IPS-15b (cell line): Measurements from ENCODE around the gene ERG28.

Experiments
- H3K27me3 ChIP-seq: one replicate; pipeline ENCODE4 v1.6.1; 2013; ENCODE audit warnings: low read length; ENCODE audit not compliant: control insufficient read depth, insufficient read depth
- H3K36me3 ChIP-seq: one replicate; pipeline ENCODE4 v1.6.1; 2013; ENCODE audit warnings: low read length; ENCODE audit not compliant: control insufficient read depth, insufficient read depth
- H3K4me1 ChIP-seq: one replicate; pipeline ENCODE4 v1.6.1; 2013; ENCODE audit warnings: mild to moderate bottlenecking, low read length; ENCODE audit not compliant: control insufficient read depth, insufficient read depth
- H3K4me3 ChIP-seq: one replicate; pipeline ENCODE4 v1.5.1; 2013; ENCODE audit warnings: low read depth, low read length
- H3K9ac ChIP-seq: one replicate; pipeline ENCODE4 v1.6.1; 2013; ENCODE audit warnings: low read depth, mild to moderate bottlenecking, low read length
- H3K9me3 ChIP-seq: one replicate; pipeline ENCODE4 v1.6.1; 2013; ENCODE audit warnings: mild to moderate bottlenecking, low read length; ENCODE audit not compliant: control insufficient read depth, insufficient read depth

Gene ERG28

DNA sequence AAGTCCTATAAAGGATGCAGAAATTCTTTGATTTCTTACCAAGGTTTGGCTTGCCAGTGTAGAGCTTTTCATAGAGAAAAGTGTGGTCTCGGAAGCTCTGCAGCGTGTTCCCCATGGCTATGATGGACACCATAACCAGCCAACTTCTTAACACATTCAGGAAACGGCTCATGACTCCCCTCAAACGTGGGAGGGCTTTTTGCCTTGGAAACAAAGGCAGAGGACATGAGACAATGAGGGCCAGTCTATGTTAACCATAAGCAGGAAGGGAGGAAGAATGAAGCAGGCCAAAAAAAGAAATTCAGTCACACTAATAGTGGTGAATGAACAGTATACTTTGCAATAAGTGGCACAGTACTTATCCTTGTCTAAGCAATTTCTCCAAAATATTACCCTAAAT is 3.3 kb downstream of the ERG28 start:
- H3K4me3 ChIP-seq: no peak overlapping the region
- no peaks in the 10 kb centered on the region for H3K27me3 ChIP-seq
- no peaks in the 10 kb centered on the region for H3K9me3 ChIP-seq
- H3K4me1 ChIP-seq: no peaks in the 10 kb centered on the region
- no peak overlapping the region for H3K9ac ChIP-seq
- no peaks in the 10 kb centered on the region for H3K36me3 ChIP-seq

DNA sequence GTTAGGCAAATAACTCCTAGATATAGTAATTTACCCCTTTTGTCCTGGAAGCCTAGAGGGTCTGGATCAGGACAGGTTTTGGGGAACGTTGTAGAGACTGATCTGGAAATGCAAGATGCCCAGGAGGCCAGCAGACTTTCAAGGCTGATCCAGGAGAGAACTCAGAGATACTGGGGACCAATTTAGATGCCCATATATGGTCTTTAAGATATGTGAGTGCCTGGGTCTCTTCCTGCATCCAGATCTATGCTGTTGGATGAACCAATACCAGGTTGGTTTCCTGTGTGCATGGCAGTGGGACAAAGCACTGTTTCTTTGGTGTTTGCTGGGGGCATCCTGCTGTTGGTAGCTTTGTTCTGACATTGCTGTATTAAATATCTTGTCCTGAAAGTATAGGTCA is 5.4 kb downstream of the ERG28 start:
- Histone ChIP-seq H3K4me1 (no peaks in the 10 kb centered on the region), H3K4me3 (no peak overlapping the region), H3K9me3 (no peaks in the 10 kb centered on the region), H3K9ac (no peak overlapping the region), H3K36me3 (peaks cover 17% of the 10 kb centered on the region), H3K27me3 (no peaks in the 10 kb centered on the region)

DNA sequence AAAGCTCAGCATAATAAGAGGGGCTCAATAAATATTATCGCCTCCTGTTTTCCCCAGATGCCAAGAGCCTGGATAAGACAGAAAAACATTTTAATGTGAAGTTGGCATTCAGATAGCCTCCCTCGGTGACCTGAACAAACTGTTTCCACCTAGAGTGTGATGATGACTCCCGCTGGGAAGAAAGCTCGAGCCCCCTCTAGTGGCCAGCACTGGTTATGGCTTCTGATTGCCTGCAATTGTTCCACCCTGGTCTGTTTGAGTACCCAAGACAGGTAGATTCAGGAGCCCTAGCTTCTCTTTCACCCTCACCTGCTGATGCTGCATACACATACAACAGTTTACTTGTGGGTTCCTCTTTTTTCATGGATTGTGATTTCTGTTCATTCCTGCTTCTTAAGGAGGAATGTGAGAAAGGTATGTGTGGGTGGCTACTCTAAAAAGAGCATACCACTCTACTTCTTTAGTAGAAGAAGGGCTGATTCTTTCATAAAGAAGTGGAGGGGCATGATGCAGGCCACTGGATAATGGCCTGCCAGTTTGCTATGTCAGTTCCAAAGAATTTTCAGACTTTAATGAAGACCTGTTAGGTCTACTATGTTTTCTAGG is 6.4 kb downstream of the ERG28 start:
- no peaks in the 10 kb centered on the region for H3K4me1 ChIP-seq
- no peak overlapping the region for H3K9ac ChIP-seq
- peaks cover 23% of the 10 kb centered on the region for H3K36me3 ChIP-seq
- no peaks in the 10 kb centered on the region for H3K27me3 ChIP-seq
- no peak overlapping the region for H3K4me3 ChIP-seq
- H3K9me3 ChIP-seq: no peaks in the 10 kb centered on the region

DNA sequence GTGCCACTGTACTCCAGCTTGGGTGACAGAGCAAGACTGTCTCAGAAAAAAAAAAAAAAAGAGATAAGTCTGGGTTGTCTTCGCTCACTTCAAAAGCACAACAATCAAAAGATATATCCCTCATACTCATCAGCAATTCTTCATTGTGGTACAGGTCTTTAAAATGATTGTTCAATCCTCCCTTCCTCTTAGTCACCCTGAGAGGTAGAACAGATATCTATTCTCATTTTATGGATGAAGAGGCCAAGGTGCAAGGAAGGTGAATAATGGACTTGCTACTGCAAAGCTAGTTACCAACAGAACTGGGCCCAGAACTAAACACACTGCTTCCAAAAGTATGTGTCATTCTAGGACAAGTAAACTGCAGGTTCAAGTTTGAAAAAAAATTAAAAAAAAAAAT is 7.1 kb downstream of the ERG28 start:
- no peak overlapping the region for H3K9ac ChIP-seq
- peaks cover 23% of the 10 kb centered on the region for H3K36me3 ChIP-seq
- no peaks in the 10 kb centered on the region for H3K9me3 ChIP-seq
- no peaks in the 10 kb centered on the region for H3K4me1 ChIP-seq
- no peak overlapping the region for H3K4me3 ChIP-seq
- no peaks in the 10 kb centered on the region for H3K27me3 ChIP-seq

DNA sequence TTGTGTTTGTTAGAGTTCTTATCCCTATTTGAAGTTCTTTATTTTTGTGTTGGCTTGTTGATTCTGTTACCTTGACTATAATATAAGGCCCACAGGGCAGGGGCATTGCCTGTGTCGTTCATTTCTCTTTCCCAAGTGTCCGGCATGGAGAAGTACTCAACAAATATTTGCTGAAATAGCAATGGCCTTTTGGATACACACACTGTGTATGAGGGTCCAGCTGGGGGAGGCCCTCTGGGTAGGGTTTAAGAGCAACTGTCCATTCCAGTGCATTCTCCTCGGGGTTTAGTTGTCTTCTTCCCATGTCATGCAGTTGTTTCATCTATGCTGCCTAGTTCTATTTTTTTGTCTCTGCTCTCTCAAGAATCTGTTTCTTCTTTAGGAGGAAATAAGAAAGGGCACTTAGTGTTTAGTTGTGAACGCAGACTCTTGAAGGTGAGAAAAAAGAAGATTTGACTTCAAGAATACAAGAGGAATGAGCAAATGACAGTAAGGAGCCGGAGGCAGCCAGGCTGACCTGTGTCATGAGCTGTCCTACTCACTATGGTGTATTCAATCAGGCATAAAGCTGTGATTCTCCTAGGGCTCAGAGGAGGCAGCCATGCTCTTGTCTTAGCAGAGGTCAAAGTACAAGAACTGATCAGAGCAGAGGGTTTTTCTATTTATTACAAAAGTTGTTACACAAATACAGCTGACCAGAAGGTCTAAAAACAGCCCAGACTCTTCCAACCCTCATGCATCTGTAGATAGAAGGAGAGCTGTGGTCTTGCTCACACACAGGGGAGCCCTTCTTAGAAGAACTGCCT is 10.2 kb downstream of the ERG28 start:
- Histone ChIP-seq H3K9me3 (no peaks in the 10 kb centered on the region), H3K4me1 (no peaks in the 10 kb centered on the region), H3K27me3 (no peaks in the 10 kb centered on the region), H3K36me3 (peaks cover 26% of the 10 kb centered on the region), H3K4me3 (no peak overlapping the region), H3K9ac (no peak overlapping the region)

DNA sequence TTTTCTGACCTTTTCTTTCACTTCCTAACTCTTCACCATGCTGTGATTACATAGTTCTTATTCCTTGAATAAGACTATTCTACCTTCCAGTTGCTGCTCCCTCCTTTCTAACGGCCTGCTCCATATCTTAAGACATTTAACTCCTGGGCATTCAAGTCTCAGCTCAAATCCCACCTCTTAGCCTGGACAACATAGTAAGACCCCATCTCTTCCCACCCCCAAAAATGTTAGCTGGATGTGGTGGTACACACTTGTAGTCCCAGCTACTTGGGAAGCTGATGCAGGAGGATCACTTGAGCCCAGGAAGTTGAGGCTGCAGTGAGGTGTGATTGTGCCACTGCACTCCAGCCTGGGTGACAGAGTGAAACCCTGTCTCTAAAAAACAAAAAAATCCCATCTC is 10.9 kb downstream of the ERG28 start:
- peaks cover 26% of the 10 kb centered on the region for H3K36me3 ChIP-seq
- no peaks in the 10 kb centered on the region for H3K4me1 ChIP-seq
- no peak overlapping the region for H3K4me3 ChIP-seq
- no peaks in the 10 kb centered on the region for H3K9me3 ChIP-seq
- no peak overlapping the region for H3K9ac ChIP-seq
- no peaks in the 10 kb centered on the region for H3K27me3 ChIP-seq

DNA sequence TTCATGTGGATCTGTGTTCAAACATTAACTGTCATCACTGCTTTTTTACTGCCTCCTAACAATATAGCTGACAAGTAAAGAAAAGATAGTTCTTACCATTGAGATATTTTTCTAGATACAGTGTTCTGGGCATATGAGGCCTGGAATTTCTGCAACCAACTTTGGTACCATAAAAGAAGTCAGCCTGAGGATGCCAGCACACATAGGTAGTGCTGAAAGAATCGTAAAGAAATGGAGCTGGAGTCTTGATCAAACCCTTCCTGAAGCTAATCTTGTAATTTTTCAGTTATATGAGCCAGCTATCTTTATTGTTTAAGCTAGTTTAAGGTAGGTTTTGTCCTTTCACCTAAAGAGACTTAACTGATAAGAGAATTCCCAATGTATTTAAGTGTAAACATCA is 11.3 kb downstream of the ERG28 start:
- no peak overlapping the region for H3K4me3 ChIP-seq
- H3K36me3 ChIP-seq: peaks cover 26% of the 10 kb centered on the region
- no peaks in the 10 kb centered on the region for H3K27me3 ChIP-seq
- H3K4me1 ChIP-seq: no peaks in the 10 kb centered on the region
- no peak overlapping the region for H3K9ac ChIP-seq
- H3K9me3 ChIP-seq: no peaks in the 10 kb centered on the region

DNA sequence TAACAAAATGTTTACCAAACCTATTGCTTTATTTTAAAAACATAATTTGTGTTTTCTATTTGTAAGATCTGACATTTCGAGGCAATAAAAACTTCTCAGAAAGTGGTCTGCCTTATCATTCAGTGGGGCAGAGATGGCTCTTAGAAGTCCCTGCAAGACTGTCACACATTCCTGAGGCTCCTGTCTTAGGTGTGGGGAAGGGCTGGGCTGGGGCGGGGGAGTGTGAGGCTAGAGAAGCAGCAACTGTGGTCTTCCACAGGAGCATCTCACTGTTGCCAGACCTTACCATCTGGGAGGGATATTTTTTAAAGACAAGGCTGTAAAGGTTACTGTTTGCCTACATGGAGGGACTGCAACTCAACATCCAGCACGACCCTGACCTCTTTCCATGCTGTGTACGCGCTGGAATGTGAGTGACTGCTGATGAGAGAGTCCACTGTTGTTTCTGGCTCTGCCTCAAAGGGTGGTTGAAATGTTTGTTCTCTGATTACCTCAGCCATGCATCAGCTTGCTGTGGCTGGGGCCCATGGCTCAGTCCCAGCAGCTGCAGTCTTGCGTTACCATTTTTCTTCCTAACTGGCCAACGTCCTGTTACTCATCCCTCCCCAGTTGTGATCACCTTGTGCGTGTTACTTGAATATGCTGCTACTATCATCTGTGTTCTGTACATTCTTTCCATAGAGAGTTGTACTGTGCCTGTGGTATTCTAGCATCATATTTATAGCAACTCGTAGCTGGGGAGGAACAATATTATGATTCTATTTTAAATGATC is 12.4 kb downstream of the ERG28 start:
- Histone ChIP-seq H3K9me3 (no peaks in the 10 kb centered on the region), H3K36me3 (peaks cover 26% of the 10 kb centered on the region), H3K4me1 (no peaks in the 10 kb centered on the region), H3K4me3 (no peak overlapping the region), H3K9ac (no peak overlapping the region), H3K27me3 (no peaks in the 10 kb centered on the region)

DNA sequence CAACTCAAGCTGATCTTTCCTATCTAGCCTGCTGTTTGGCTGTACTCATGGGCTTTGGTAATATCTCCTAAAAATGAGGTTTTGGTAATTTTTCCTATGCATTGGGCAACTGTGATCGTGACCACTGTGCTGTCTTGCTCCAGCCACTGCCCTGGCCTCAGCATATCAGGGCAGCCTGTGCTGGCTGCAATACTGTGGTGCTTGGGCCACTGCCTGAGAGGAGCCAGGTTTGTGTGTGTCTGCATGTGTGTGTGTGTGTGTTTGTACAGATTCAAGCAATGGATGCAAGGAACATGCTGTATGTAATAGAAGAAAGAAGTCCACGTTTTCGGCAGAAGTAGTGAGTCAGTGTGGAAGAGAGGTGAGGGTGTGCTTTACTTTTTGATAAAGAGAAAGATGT is 13.0 kb downstream of the ERG28 start:
- Histone ChIP-seq H3K4me1 (no peaks in the 10 kb centered on the region), H3K9me3 (no peaks in the 10 kb centered on the region), H3K27me3 (no peaks in the 10 kb centered on the region), H3K36me3 (peaks cover 26% of the 10 kb centered on the region), H3K4me3 (no peak overlapping the region), H3K9ac (no peak overlapping the region)

DNA sequence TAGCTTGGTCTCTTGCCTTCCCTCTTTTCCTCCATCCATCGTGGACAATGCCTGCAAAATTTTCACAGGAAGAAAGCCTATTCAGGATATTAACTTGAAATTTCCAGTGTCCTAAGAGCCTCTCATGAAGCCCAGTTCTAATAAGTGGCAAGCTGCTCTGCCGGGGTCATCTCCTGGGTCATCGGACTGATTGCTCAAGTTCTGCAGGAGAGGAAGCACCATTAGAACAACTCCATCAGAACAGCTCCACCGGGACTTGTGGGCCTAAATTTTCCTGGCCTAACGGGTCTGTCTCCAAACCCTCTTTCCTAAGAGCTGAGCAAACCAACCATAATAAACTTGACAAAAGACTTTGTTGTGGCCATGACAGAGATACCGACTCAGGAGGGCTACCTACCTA is 13.9 kb downstream of the ERG28 start:
- Histone ChIP-seq H3K4me1 (no peaks in the 10 kb centered on the region), H3K9ac (no peak overlapping the region), H3K9me3 (no peaks in the 10 kb centered on the region), H3K27me3 (no peaks in the 10 kb centered on the region), H3K4me3 (no peak overlapping the region), H3K36me3 (peaks cover 23% of the 10 kb centered on the region)

DNA sequence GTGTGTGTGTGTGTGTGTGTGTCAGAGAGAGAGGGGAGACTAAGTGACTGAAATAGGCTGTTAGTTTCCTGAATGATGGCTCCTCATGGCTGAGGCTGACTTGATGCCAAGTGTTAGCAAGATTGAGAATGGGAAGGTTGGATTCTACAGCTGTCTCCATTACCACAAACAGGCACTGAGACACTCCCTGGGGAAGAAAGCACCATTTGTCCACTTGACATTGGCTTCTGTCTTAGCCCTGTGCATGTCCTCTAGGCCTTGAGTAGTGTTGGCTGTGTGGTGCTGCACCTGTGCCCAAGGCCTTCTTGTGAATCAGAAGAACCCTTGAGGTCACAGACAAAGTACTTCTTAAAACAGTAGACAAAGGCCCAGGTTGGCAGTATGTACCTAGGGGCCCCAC is 15.6 kb downstream of the ERG28 start:
- Histone ChIP-seq H3K36me3 (peaks cover 7% of the 10 kb centered on the region), H3K9me3 (no peaks in the 10 kb centered on the region), H3K9ac (no peak overlapping the region), H3K4me3 (no peak overlapping the region), H3K27me3 (no peaks in the 10 kb centered on the region), H3K4me1 (no peaks in the 10 kb centered on the region)

DNA sequence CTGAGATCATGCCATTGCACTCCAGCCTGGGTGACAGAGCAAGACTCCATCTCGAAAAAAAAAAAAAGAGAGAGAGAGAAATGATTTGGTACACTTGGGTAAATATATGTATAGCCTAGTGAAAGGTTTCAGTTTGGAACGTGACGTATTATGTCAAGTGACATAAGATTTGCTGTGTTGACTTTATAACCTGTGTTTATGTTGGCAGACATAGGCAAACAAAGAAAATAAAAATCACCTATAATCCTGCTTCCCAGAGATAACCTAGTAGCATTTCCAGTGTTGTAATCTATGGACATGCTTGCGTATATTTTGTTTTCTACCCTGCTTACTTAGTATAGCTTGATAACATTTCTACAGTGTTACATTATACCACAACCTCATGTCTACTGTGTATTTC is 16.7 kb downstream of the ERG28 start:
- Histone ChIP-seq H3K9ac (no peak overlapping the region), H3K36me3 (peaks cover 3% of the 10 kb centered on the region), H3K9me3 (no peaks in the 10 kb centered on the region), H3K27me3 (no peaks in the 10 kb centered on the region), H3K4me1 (no peaks in the 10 kb centered on the region), H3K4me3 (no peak overlapping the region)
